VCaP (cell line): ENCODE results near the gene TMEM30A.
A peak's percentile ranks its signal among the peaks of the same experiment; 100 is the strongest.

Experiments used
- H3K27ac ChIP-seq: fragments of 450-650 bp; 2 replicates; pipeline ENCODE4 v1.5.1; 2017
- TF ChIP-seq, protein P1 (sequence below): fragments of 450-650 bp; conservative IDR thresholded peaks from 2 replicates; pipeline ENCODE4 v1.5.1; 2017; ENCODE audit warnings: mild to moderate bottlenecking, moderate library complexity

The TMEM30A gene

DNA sequence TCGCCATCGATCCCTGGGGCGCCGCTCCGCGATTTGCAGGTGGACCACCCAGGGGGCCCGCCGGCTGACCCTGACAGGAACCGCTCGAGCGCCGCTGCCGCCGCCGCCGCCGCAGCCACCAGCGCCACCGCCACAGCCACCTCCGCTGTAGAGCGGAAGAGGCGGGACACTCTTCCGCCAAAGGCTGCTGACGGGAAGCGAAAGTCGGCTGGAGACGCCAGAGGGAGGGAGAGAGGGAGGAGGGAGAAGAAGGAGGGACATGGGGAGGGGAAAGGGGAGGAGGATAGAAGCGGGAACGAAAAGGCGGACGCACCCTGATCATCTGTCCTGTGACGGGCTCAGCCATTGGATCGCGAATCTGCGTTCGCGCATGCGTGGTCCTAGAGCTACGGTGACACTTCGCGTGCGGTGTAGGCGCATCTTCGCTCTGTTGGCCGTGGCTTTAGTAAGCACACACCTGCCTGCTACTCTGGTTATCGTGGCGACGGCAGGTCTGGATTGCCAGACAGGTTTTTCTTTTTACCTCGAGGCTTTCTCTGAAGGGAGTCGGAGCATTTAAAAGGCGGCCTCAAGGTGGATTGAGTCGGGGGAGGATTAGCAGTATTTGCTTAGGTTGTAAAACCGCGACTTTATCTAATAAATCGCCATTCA is at the start of gene TMEM30A:
Gene TMEM30A (minus strand): TSS at position 161 of the 651 bp plus-strand sequence. CDS start 154 bp downstream, at position 7.
- TF ChIP-seq, protein P1, sequence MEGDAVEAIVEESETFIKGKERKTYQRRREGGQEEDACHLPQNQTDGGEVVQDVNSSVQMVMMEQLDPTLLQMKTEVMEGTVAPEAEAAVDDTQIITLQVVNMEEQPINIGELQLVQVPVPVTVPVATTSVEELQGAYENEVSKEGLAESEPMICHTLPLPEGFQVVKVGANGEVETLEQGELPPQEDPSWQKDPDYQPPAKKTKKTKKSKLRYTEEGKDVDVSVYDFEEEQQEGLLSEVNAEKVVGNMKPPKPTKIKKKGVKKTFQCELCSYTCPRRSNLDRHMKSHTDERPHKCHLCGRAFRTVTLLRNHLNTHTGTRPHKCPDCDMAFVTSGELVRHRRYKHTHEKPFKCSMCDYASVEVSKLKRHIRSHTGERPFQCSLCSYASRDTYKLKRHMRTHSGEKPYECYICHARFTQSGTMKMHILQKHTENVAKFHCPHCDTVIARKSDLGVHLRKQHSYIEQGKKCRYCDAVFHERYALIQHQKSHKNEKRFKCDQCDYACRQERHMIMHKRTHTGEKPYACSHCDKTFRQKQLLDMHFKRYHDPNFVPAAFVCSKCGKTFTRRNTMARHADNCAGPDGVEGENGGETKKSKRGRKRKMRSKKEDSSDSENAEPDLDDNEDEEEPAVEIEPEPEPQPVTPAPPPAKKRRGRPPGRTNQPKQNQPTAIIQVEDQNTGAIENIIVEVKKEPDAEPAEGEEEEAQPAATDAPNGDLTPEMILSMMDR: no peak
- peak within 1 kb of the TSS; percentile 89 for H3K27ac ChIP-seq

DNA sequence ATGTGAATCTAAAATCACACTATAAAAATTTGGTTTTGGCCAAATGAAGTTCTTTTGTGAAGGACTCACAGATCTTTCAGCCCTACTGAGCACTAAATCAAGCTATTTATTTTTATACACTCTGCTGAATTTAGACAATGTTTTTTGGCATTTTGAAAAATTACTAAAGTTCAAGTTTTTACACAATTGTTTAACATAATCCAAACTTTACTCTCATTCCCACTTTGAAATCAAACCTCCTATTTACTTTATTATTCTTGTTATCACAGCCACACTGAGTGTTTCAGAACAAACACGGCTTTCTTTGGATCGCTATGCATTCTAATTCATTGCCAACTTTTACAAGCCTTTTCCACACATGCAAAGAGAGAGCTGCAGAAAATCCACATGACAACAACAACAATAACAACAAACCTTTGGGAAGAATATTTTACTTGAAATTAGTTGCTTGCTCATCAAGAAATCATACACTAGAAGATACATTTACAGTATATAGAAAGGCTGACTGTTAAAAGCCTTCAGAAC is 49.1 kb upstream of the TMEM30A start:
- no peak overlapping the region for H3K27ac ChIP-seq
- TF ChIP-seq, protein P1: no peak

DNA sequence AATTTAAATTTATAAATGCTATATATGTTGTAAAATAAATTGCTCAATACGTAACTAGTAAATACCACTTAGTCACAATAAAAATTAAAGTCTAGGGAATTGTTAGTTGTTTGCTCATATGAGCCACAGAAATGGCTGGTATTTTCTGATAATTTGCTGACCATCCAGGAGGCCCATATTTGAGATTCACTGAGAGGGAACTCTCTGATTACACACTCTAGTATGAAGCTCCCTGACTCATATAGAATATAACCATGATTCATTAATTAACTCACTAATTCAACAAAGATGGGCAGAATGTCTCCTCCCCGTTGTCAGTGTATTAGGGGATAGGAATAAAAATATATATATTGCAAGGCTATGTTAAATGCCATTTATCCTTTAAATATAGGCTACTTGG is 46.6 kb upstream of the TMEM30A start:
- H3K27ac ChIP-seq: no peak overlapping the region
- TF ChIP-seq, protein P1: no peak

DNA sequence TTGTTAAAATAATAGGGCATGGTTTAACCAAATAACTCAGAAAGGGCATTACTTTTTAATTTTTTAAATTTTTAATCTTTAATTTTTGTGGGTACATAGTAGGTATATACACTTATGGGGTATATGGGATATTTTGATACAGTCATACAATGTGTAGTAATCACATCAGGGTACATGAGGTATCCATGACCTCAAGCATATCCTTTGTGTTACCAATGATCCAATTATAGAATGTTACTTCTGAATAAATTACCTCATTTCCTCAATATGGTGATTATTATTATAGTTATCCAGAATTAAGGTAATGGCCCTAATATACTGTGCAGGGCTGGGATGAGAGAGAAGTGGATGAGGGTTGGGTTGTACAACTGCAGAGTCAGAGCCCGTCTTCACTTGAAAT is 45.1 kb upstream of the TMEM30A start:
- TF ChIP-seq, protein P1: no peak
- H3K27ac ChIP-seq: no peak overlapping the region

DNA sequence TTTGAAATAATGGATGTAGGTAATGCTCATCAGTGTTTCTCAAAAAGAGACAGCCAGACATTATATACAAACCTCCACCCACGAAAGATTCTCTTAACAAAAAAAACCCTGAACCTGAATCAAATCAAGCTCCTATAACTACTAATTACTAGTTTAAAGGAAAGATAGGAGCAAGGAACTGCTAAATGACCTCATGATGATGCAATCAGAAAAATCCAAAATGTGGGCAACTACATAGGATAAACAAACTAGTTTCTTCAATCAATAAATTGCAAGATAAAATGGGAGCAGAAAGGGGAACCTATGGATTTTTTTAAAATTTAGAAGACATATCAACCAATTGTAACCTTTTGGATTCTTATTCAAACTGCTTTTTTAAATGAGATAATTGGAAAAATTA is 43.2 kb upstream of the TMEM30A start:
- no peak overlapping the region for H3K27ac ChIP-seq
- TF ChIP-seq, protein P1: no peak

DNA sequence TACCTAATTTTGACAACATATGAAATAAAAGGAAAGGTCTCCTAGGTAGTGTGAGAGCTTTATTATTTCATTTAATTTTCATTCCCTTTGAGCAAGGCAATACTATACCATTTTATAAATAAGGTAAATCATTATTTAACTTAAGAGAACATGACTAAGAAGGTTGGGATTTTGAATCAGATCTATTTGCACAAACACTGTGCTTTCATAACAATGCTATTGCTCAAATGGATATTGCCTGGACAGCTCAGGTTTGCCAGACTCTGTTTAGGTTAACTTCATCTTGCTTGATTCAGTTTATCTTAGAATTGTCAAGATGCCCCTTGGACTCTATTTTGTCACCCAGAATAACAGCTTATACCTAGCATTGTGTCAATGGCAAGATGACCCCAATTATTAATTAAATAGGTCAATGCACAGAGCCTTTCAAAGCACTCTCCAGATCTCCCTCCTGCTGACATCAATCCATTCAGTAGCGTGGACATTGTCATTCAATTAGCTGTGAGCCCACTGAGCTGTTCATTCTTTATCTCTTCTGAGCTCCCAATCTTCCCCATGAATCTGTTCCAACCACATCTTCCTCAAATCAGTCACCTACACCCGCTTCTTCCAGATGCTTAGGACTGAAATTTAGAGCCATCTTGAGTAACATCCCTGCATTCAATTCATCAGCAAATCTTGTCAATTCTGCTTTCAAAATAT is 42.1 kb upstream of the TMEM30A start:
- TF ChIP-seq, protein P1: no peak
- H3K27ac ChIP-seq: no peak overlapping the region

DNA sequence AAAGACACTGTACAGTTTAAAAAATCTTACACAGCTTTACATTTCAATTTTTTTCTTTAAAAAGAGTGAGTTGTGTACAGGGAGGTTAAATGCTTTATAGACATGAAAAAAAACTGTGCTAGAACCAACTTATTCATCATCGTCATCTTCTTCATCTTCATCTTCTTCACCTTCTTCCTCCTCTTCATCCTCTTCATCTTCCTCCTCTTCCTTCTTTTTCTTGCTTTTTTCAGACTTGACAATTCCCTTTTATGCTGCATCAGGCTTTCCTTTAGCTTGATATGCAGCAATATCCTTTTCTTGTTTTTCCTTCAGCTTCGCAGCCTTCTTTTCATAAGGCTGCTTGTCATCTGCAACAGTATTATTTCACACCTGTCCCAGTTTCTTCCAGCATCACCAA is 34.3 kb upstream of the TMEM30A start:
- TF ChIP-seq, protein P1: no peak
- no peak overlapping the region for H3K27ac ChIP-seq
